Measurements from ENCODE around the gene PRDM2.

The PRDM2 gene

DNA sequence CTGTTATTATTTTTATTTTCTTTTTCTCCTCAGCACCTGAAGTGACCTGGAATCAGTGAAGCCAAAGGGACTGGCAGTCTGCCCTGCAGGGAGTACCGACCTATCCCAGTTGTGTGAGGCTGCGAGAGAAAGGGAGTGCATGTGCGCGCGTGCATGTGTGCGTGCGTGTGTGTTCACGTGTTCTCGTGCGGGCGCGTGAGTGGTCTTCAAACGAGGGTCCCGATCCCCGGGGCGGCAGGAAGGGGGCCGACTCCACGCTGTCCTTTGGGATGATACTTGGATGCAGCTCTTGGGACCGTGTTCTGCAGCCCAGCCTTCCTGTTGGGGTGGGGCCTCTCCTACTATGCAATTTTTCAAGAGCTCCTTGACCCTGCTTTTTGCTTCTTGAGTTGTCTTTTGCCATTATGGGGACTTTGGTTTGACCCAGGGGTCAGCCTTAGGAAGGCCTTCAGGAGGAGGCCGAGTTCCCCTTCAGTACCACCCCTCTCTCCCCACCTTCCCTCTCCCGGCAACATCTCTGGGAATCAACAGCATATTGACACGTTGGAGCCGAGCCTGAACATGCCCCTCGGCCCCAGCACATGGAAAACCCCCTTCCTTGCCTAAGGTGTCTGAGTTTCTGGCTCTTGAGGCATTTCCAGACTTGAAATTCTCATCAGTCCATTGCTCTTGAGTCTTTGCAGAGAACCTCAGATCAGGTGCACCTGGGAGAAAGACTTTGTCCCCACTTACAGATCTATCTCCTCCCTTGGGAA, 123.3 kb downstream of the PRDM2 start:
- H3K4me1 ChIP-seq (ENCODE audit: insufficient read depth, low read length): no peaks in the 10 kb centered on the region
- H3K9me3 ChIP-seq (ENCODE audit: control insufficient read depth, insufficient read depth, low read length): no peaks in the 10 kb centered on the region
- no peaks in the 10 kb centered on the region for H3K36me3 ChIP-seq (ENCODE audit: insufficient read depth, low read length)
- no peak overlapping the region for H3K9ac ChIP-seq (ENCODE audit: low read depth, low read length)

DNA sequence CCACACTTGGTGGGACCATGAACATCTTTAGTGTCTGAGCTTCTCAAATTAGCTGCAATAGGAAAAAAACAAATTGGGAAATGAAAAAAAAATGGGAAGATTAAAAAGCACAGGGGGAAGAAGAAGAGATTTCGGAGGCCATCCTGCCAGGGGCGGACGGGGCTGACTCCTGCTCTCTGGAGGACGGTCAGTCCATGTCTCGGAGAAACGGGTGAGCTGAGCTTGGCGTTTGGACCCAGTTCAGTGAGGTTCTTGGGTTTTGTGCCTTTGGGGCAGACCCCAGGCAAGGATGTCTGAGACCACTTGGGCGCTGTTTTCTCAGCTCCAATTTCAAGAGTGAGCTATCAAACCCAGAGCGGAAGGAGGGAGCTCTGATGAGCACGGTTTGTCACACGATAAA, 123.9 kb downstream of the PRDM2 start:
- H3K9me3 ChIP-seq (ENCODE audit: control insufficient read depth, insufficient read depth, low read length): no peaks in the 10 kb centered on the region
- H3K36me3 ChIP-seq (ENCODE audit: insufficient read depth, low read length): no peaks in the 10 kb centered on the region
- no peak overlapping the region for H3K9ac ChIP-seq (ENCODE audit: low read depth, low read length)
- no peaks in the 10 kb centered on the region for H3K4me1 ChIP-seq (ENCODE audit: insufficient read depth, low read length)

DNA sequence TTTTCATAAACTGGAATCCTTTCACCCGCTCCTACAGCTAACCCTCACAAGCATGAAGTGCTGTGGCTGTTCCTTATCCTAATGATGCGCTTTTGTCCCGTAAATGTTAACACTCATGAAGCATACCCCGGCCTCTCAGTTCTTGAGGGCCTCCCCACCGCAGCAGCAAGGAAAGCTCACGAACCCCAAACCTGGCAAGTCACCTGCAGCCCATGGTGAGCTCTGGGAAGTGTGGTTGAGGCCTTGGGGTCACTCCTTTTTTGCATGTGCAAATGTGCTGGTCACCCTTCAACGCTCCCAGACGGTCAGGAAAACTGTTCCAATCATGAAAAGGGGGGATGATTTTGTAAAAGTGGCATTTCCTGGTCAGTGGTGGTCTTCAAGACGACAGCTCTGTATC, 124.6 kb downstream of the PRDM2 start:
- H3K36me3 ChIP-seq (ENCODE audit: insufficient read depth, low read length): no peaks in the 10 kb centered on the region
- no peaks in the 10 kb centered on the region for H3K4me1 ChIP-seq (ENCODE audit: insufficient read depth, low read length)
- H3K9ac ChIP-seq (ENCODE audit: low read depth, low read length): no peak overlapping the region
- no peaks in the 10 kb centered on the region for H3K9me3 ChIP-seq (ENCODE audit: control insufficient read depth, insufficient read depth, low read length)

DNA sequence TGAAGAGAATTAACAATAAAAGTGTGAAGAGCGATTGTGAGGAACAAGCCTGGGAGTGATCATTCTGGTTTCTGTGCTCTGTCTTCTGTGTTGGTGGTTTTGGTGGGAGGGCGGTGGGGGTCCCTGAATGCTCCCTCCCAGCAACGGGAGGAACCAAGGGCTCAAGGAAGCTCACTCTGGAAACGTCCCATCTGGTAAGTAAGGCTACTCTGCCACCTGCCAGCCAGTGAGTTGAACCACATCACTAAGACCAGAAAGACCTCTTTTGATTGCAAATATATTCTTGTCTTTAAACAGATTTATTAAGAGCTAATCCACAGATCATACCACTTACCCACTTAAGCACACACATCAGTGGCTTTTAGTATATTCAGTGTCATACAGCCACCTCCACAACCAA, 125.0 kb downstream of the PRDM2 start:
- no peaks in the 10 kb centered on the region for H3K9me3 ChIP-seq (ENCODE audit: control insufficient read depth, insufficient read depth, low read length)
- H3K36me3 ChIP-seq (ENCODE audit: insufficient read depth, low read length): no peaks in the 10 kb centered on the region
- no peak overlapping the region for H3K9ac ChIP-seq (ENCODE audit: low read depth, low read length)
- no peaks in the 10 kb centered on the region for H3K4me1 ChIP-seq (ENCODE audit: insufficient read depth, low read length)

DNA sequence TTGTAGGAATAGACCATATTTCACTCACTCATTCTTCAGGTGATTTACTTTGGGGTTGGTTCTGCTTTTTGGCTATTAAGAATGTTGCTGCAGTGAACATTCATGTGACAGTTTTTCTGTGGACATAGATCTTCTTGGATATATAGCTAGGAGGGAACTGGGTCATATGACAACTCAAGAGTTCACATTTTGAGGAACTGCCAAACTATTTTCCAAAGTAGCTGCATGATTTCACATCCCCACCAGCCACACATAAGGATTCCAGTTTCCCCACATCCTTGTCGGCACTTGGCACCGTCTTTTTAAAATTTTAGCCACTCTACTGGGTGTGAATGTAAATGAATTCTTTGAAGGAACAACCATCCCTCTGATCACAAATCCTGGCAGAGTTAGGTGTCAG, 126.0 kb downstream of the PRDM2 start:
- H3K36me3 ChIP-seq (ENCODE audit: insufficient read depth, low read length): no peaks in the 10 kb centered on the region
- no peak overlapping the region for H3K9ac ChIP-seq (ENCODE audit: low read depth, low read length)
- no peaks in the 10 kb centered on the region for H3K9me3 ChIP-seq (ENCODE audit: control insufficient read depth, insufficient read depth, low read length)
- no peaks in the 10 kb centered on the region for H3K4me1 ChIP-seq (ENCODE audit: insufficient read depth, low read length)

DNA sequence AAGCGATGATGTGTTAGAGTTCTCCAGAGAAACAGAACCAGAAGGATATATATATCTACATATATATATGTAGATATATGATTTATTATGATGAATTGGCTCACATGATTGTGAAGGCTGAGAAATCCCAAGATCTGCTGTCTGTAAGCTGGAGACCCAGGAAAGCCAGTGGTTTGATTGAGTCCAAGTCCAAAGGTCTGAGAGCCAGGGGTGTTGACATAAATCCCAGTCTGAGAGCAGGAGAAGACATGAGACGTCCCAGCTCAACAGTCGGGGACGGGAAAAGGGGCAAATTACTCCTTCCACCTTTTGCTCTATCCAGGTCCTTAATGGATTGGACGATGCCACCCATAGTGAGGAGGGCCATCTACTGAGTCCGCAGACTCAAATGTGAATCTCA, 126.6 kb downstream of the PRDM2 start:
- Histone ChIP-seq H3K9ac (ENCODE audit: low read depth, low read length) (no peak overlapping the region), H3K4me1 (ENCODE audit: insufficient read depth, low read length) (no peaks in the 10 kb centered on the region), H3K9me3 (ENCODE audit: control insufficient read depth, insufficient read depth, low read length) (no peaks in the 10 kb centered on the region), H3K36me3 (ENCODE audit: insufficient read depth, low read length) (no peaks in the 10 kb centered on the region)

DNA sequence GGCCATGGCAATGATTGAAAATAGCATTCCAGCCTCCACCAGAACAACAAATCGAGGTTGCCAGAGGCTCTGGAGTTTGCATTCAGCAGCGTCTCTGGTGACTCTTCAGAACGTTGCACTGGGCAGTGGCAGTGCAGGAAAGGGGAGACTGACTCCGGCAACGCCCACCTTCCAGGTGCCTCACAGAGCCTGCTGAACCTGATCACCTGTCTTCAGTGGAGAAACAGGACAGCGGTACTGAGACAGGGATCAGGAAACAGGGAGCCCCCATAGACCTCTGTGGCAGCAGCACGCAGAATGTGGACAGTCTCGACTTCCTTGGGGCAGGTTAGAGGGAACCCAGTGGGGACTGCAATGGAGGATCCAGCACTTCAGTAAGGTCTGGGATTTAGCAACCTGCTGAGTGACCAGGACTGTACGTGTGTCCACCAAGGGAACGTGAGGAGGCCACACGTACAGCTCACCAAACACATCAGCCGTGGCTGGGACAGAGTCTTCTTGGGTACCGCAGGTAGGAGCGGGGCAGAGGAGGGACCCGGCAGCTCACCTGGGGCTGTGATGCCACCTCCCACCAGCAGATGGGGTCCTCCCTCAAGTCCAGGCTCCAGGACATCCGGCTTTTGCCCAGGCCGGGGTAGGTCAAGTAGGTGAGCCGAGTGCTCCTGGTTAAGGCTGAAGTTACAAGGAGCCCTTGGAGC, 128.6 kb downstream of the PRDM2 start:
- Histone ChIP-seq H3K9me3 (ENCODE audit: control insufficient read depth, insufficient read depth, low read length) (no peaks in the 10 kb centered on the region), H3K36me3 (ENCODE audit: insufficient read depth, low read length) (no peaks in the 10 kb centered on the region), H3K9ac (ENCODE audit: low read depth, low read length) (no peak overlapping the region; the same call in 1 of the 2 replicates), H3K4me1 (ENCODE audit: insufficient read depth, low read length) (no peaks in the 10 kb centered on the region)

DNA sequence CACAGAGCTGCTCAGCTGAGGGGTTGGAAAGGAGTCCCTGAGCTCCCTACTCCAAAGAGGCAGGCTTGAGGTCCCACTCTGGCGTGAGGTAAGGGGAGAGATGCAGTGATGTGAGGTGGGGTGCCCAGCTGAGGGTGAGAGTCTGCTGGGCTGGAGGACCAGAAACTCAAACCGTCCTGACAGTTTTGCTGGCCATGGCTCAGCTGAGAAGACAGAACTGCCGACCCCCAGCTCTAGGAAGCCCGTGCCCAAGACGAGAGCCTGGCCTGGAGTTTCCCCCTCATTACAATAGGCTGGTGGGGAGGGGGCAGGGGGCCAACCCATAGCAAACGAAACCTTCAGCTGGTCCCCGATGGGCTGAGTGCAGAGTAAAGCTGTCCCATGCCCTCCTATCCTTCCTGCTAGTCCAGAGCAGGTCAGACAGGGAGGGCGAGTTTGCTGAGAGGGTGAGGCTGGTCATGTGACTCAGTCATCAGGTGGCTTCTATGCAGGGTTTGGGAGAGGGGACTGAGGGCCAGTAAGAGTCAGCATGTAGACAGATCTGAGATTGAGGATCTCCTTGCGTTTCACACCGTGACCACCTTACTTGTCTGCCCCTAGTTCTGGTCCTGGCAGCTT, 129.3 kb downstream of the PRDM2 start:
- Histone ChIP-seq H3K36me3 (ENCODE audit: insufficient read depth, low read length) (no peaks in the 10 kb centered on the region), H3K9ac (ENCODE audit: low read depth, low read length) (no peak overlapping the region; the same call in 1 of the 2 replicates), H3K4me1 (ENCODE audit: insufficient read depth, low read length) (no peaks in the 10 kb centered on the region)

DNA sequence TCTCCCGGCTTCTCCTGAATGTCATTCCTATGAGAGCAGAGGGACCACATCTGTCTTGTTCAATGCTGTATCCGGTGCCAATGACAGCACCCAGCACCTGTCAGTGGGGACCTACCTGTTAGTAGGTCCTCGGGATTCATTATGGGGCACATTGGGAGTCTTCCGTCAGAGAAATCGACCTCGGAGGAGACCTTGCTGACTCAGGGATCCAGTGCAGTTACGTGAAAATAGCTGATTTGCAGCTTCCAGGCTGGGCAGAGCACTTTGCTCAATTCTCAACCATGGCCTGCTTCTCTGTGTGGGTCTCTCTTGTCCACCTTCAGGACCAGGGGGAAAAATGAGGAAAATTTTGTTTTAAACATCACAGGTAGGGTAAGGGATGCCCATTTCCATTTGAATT, 130.2 kb downstream of the PRDM2 start:
- Histone ChIP-seq H3K36me3 (ENCODE audit: insufficient read depth, low read length) (no peaks in the 10 kb centered on the region), H3K9ac (ENCODE audit: low read depth, low read length) (no peak overlapping the region), H3K9me3 (ENCODE audit: control insufficient read depth, insufficient read depth, low read length) (no peaks in the 10 kb centered on the region), H3K4me1 (ENCODE audit: insufficient read depth, low read length) (no peaks in the 10 kb centered on the region)

More for the DNA sequence above, 129.3 kb downstream of the PRDM2 start:
- no peaks in the 10 kb centered on the region for H3K9me3 ChIP-seq (ENCODE audit: control insufficient read depth, insufficient read depth, low read length)

DNA sequence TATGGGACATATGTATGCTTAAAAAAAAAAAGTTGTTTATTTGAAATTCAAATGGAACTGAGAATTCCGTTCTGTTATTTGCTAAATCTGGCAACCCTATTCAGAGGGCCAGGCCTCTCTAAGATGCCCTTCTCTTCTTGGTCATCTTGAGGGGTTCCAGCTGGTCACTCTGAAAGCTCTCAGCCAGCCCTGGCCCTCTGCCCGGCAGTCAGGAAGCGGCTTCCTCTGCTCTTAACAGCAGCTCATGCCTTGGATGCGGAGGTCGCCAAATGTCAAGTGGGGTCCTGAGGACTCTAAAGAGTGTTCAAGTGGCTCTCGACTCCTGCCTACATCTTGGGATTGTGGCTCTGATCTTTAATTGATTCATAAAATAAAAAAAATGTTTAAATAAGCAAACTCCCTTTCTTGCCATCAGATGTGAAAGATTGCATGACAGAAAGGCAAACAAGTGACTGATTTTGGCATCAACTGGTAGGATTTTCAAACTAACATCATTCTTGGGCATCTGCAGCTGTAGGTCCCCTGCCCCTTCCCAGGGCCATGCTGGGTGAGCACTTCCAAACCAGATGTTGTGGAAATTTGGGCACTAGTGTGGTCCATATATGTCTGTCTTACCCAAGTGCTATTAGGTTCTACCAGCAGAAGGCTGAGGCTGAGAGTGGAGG, 130.8 kb downstream of the PRDM2 start:
- Histone ChIP-seq H3K4me1 (ENCODE audit: insufficient read depth, low read length) (no peaks in the 10 kb centered on the region), H3K9ac (ENCODE audit: low read depth, low read length) (no peak overlapping the region), H3K9me3 (ENCODE audit: control insufficient read depth, insufficient read depth, low read length) (no peaks in the 10 kb centered on the region), H3K36me3 (ENCODE audit: insufficient read depth, low read length) (no peaks in the 10 kb centered on the region)

DNA sequence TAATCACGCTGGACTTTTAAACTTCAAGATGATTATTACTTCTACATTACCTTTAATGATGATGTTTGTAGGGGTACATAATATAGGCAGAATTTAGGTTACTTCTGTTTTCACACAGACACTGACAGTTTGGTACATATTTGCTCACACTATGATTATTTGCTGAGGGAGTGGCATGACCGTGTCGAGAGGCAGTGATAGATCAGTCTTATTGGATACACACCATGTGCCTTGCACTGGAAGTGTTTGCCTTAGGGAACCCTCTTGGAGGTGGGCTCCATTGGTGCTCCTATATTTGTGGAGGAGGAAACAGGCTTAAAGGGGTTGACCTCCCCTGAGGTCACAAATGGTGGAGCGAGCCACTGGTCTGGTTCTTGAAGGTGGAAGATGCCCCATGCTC, 132.1 kb downstream of the PRDM2 start:
- Histone ChIP-seq H3K36me3 (ENCODE audit: insufficient read depth, low read length) (no peaks in the 10 kb centered on the region), H3K9ac (ENCODE audit: low read depth, low read length) (no peak overlapping the region), H3K4me1 (ENCODE audit: insufficient read depth, low read length) (no peaks in the 10 kb centered on the region), H3K9me3 (ENCODE audit: control insufficient read depth, insufficient read depth, low read length) (no peaks in the 10 kb centered on the region)

DNA sequence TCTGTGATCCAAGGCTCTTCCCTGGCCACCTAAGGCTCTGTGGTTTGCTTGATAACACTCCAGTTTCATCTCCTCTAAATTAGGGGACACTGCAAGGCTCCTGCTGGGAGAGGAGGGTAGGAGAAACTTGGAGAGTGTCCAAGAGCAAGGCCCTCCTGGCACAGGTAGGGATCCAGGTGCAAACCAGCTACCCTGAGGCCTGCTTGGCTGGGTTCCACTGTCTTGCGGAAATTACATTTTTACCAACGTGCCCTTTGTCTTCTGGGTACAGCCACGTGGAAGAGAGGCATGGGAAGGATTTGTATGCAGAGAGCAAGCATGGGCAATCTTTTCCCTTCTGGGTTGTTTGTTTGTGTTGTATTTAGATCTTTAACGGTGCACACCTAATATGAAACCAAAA, 132.5 kb downstream of the PRDM2 start:
- no peaks in the 10 kb centered on the region for H3K4me1 ChIP-seq (ENCODE audit: insufficient read depth, low read length)

DNA sequence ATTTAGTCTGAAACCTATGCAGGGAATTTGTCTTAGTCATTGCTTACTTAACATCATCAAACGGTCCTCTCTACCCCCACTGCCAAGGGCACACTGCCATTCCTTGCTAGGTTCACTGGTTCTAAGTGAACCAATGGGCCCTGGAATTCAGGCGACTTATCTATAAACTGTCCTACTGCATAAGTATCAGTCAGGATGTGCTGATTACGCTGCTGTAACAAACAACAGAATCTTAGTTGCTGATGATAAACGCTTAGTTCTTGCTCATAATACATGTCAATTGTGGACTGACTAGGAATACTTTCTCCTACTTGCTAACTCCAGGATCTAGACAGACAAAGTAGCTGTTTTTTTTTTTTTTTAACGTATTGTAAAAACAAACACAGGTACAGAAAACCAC, 136.1 kb downstream of the PRDM2 start:
- no peaks in the 10 kb centered on the region for H3K9me3 ChIP-seq (ENCODE audit: control insufficient read depth, insufficient read depth, low read length)
- H3K36me3 ChIP-seq (ENCODE audit: insufficient read depth, low read length): no peaks in the 10 kb centered on the region
- H3K9ac ChIP-seq (ENCODE audit: low read depth, low read length): no peak overlapping the region
- no peaks in the 10 kb centered on the region for H3K4me1 ChIP-seq (ENCODE audit: insufficient read depth, low read length)

More for the DNA sequence above, 132.5 kb downstream of the PRDM2 start:
- H3K9me3 ChIP-seq (ENCODE audit: control insufficient read depth, insufficient read depth, low read length): no peaks in the 10 kb centered on the region
- no peak overlapping the region for H3K9ac ChIP-seq (ENCODE audit: low read depth, low read length)
- no peaks in the 10 kb centered on the region for H3K36me3 ChIP-seq (ENCODE audit: insufficient read depth, low read length)

DNA sequence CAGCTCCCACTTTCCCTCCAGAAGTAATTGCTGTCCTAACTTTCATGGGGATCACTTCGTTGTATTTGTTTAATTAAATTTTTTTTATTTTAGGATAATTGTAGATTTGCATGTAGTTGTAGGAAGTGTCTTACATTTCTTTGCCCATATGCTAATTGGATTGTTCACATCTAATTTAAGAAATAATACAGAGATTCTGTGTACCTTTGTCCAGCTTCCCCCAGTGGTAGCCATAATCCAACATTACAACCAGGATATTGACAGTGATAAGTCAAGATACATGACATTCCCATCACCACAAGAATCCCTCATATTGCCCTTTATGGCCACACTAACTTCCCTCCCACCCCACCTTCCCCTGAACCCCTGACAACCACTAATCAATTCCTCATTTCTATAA, 136.6 kb downstream of the PRDM2 start:
- Histone ChIP-seq H3K9ac (ENCODE audit: low read depth, low read length) (no peak overlapping the region), H3K4me1 (ENCODE audit: insufficient read depth, low read length) (no peaks in the 10 kb centered on the region), H3K9me3 (ENCODE audit: control insufficient read depth, insufficient read depth, low read length) (no peaks in the 10 kb centered on the region), H3K36me3 (ENCODE audit: insufficient read depth, low read length) (no peaks in the 10 kb centered on the region)
